K562 (cell line): Measurements from ENCODE around the gene UBASH3B.
"Not testable (repeated sequence)": the region's sequence is repeated elsewhere in the genome, so short reads cannot be mapped to it uniquely, and the experiment has no call there.

ENCODE experiments used
- POLR2A ChIP-seq: fragments of 450-650 bp; conservative IDR thresholded peaks from 2 replicates; pipeline ENCODE4 v1.6.1; 2016
- RCOR1 ChIP-seq, 2 experiments: IDR thresholded peaks; 2 replicates each; pipeline ENCODE4 v1.6.1; 2012; ENCODE audit warnings: low read depth in 2 of 2, low read length in 2 of 2, borderline replicate concordance in 1 of 2, improper control_type of control experiment in 1 of 2
- TF ChIP-seq, protein P1 (sequence below): fragments of 250-450 bp; sonication (Bioruptor Pico); IDR thresholded peaks from 2 replicates; pipeline ENCODE4 v1.8.0; 2021; ENCODE audit warnings: moderate library complexity, mild to moderate bottlenecking, inconsistent platforms

- not testable (repeated sequence) for TF ChIP-seq POLR2A; RCOR1 (IDR thresholded peaks at IDR 0.05; ENCODE audit: borderline replicate concordance in 1 of 2, low read depth in 2 of 2, low read length in 2 of 2)
- TF ChIP-seq, protein P1, sequence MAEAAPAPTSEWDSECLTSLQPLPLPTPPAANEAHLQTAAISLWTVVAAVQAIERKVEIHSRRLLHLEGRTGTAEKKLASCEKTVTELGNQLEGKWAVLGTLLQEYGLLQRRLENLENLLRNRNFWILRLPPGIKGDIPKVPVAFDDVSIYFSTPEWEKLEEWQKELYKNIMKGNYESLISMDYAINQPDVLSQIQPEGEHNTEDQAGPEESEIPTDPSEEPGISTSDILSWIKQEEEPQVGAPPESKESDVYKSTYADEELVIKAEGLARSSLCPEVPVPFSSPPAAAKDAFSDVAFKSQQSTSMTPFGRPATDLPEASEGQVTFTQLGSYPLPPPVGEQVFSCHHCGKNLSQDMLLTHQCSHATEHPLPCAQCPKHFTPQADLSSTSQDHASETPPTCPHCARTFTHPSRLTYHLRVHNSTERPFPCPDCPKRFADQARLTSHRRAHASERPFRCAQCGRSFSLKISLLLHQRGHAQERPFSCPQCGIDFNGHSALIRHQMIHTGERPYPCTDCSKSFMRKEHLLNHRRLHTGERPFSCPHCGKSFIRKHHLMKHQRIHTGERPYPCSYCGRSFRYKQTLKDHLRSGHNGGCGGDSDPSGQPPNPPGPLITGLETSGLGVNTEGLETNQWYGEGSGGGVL (CRISPR knock-in tag) = not testable (repeated sequence)
These were observed 30.0 kb upstream of the UBASH3B start for GRCh38 chr11:122625501-122625900.
